ENCODE measurements around the gene VHLL.
"Not testable (repeated sequence)": the region's sequence is repeated elsewhere in the genome, so short reads cannot be mapped to it uniquely, and the experiment has no call there.

Gene VHLL

GRCh38 chr1:156298852-156299357, at the start of gene VHLL:
Gene VHLL (minus strand): TSS chr1:156299307. CDS start chr1:156299189, 118 bp downstream.
- TF ChIP-seq CTCF (IDR thresholded peaks at IDR 0.05; ENCODE audit: low read depth, low read length) = no peak
- TF ChIP-seq, protein P1, sequence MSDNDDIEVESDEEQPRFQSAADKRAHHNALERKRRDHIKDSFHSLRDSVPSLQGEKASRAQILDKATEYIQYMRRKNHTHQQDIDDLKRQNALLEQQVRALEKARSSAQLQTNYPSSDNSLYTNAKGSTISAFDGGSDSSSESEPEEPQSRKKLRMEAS (IDR thresholded peaks at IDR 0.05; ENCODE audit: low read depth, low read length) = no peak
- TF ChIP-seq POLR2A (IDR thresholded peaks at IDR 0.05; ENCODE audit: extremely low read depth, insufficient read length) = no peak
- TF ChIP-seq MYC (IDR thresholded peaks at IDR 0.05; ENCODE audit: low read depth, low read length) = no peak
- no peak for DNase-seq (ENCODE audit: low read depth)
- no peak within 1 kb of the TSS for H3K4me3 ChIP-seq (ENCODE audit: low read depth, low read length)

- no peak overlapping the region for H3K4me3 ChIP-seq (ENCODE audit: low read depth, low read length)
- DNase-seq (ENCODE audit: low read depth) = no peak
- TF ChIP-seq, protein P1 (IDR thresholded peaks at IDR 0.05; ENCODE audit: low read depth, low read length) = no peak
- no peak for TF ChIP-seq CTCF (IDR thresholded peaks at IDR 0.05; ENCODE audit: low read depth, low read length)
- TF ChIP-seq POLR2A (IDR thresholded peaks at IDR 0.05; ENCODE audit: extremely low read depth, insufficient read length) = no peak
- no peak for TF ChIP-seq MYC (IDR thresholded peaks at IDR 0.05; ENCODE audit: low read depth, low read length)
Observed at GRCh38 chr1:156347331-156347730, 48.2 kb upstream of the VHLL start.

DNA sequence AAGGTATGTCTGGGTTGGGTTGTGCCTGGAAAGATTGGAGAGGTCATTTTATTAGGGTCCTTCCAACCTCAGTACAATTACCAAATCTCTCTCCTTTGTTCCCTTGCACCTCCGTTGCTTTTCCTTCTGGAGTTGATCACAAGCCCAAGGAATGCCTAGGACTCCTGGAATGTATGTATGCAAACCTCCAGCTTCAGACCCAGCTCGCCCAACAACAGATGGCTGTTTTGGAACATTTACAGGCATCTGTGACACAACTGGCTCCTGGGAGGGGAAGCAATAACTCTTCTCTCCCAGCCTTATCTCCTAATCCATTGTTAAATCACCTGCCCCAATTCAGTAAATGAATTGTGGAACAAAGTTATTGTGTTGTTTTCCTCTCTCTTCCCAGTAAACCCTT, 47.5 kb upstream of the VHLL start:
- no peak overlapping the region for H3K4me3 ChIP-seq (ENCODE audit: low read depth, low read length)
- no peak for TF ChIP-seq POLR2A (IDR thresholded peaks at IDR 0.05; ENCODE audit: extremely low read depth, insufficient read length)
- TF ChIP-seq CTCF (IDR thresholded peaks at IDR 0.05; ENCODE audit: low read depth, low read length) = no peak
- TF ChIP-seq, protein P1 (IDR thresholded peaks at IDR 0.05; ENCODE audit: low read depth, low read length) = no peak
- no peak for TF ChIP-seq MYC (IDR thresholded peaks at IDR 0.05; ENCODE audit: low read depth, low read length)
- no peak for DNase-seq (ENCODE audit: low read depth)

DNA sequence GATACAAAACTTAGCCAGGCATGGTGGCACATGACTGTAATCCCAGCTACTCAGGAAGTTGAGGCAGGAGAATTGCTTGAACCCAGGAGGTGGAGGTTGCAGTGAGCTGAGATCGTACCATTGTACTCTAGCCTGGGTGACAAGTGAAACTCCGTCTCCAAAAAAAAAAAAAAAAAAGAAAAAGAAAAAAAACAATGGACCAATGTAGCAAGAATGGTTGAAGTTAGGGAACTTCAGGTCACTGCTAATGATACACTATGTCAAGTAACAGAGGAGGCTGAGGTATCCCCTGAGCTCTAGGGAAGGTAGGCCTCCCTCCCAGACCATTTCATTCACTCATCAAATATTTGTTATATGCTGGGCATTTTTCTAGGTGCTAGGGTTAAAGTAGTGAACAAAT, 46.9 kb upstream of the VHLL start:
- not testable (repeated sequence) for H3K4me3 ChIP-seq (ENCODE audit: low read depth, low read length); DNase-seq (ENCODE audit: low read depth)

GRCh38 chr1:156344409-156344808, 45.3 kb upstream of the VHLL start:
- TF ChIP-seq, protein P1 (IDR thresholded peaks at IDR 0.05; ENCODE audit: low read depth, low read length) = no peak
- TF ChIP-seq MYC (IDR thresholded peaks at IDR 0.05; ENCODE audit: low read depth, low read length) (no peak), CTCF (IDR thresholded peaks at IDR 0.05; ENCODE audit: low read depth, low read length) (no peak), POLR2A (IDR thresholded peaks at IDR 0.05; ENCODE audit: extremely low read depth, insufficient read length) (no peak)
- no peak for DNase-seq (ENCODE audit: low read depth)
- H3K4me3 ChIP-seq (ENCODE audit: low read depth, low read length) = no peak overlapping the region

GRCh38 chr1:156342166-156342955, 43.3 kb upstream of the VHLL start:
- no peak overlapping the region for H3K4me3 ChIP-seq (ENCODE audit: low read depth, low read length)
- TF ChIP-seq POLR2A (IDR thresholded peaks at IDR 0.05; ENCODE audit: extremely low read depth, insufficient read length) (no peak), CTCF (IDR thresholded peaks at IDR 0.05; ENCODE audit: low read depth, low read length) (no peak), MYC (IDR thresholded peaks at IDR 0.05; ENCODE audit: low read depth, low read length) (no peak)
- TF ChIP-seq, protein P1 (IDR thresholded peaks at IDR 0.05; ENCODE audit: low read depth, low read length) = no peak
- DNase-seq (ENCODE audit: low read depth) = no peak
